Stimulated activated CD8-positive, alpha-beta memory T cell treated with anti-CD3 and anti-CD28 coated beads, Interleukin-4, amount 100 ng/mL, for 4 hours (primary cell): ENCODE data around the gene FAM193A.
"Not testable (repeated sequence)": the region's sequence is repeated elsewhere in the genome, so short reads cannot be mapped to it uniquely, and the experiment has no call there.

ENCODE experiments used
- DNase-seq, 2 donors: peaks; one replicate each; pipeline ENCODE4 v3.0.0-alpha.2; 2020; ENCODE audit warnings: low read depth in 2 of 2, low spot score in 1 of 2

FAM193A gene

GRCh38 chr4:2745516-2745915 is 209.1 kb downstream of the FAM193A start:
- no peak for DNase-seq

- peak; percentile 68 to 86 for DNase-seq
Measured at GRCh38 chr4:2745981-2746806, 209.7 kb downstream of the FAM193A start.

DNA sequence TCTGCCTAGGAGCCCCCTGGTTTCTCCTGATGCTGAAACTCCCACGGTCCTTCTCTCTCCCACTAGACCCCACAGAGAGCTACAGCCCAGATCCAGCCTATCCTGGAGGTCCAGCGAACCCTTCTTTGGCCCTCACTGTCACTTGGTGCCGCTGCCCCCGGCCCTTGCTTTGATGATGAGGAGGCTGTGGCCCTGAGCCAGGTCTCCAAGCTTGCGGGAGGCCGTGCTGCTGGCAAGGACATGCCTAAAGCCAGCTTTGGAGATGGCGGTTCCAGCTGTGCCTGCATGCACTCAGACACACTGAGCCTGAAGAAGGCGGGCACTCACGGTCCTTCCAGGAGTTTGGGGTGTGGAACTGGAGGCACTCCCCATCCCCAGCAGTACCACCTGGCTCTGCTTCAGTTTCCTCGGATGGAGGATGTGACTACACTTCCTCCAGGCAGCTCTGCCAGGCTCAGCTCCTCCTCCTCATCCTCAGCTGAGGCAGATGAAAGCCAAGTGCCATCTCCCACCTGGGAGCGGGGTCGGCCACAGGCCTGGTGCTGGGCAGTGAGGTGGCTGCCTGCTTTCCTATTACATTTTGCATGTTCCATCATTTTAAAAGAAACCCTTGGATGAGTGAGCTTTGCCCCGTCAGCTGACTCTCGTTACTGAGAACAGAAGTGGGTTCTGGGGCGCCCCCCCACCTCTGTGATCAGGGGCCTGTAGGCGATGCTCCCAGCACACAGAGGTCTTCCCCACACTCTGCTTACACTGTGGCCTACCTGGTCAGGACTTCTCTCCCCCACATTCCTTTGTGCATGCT is 210.6 kb downstream of the FAM193A start:
- DNase-seq, result no peak

- no peak for DNase-seq
Measured at GRCh38 chr4:2750719-2751605, 214.5 kb downstream of the FAM193A start.

- DNase-seq, result no peak
Measured at GRCh38 chr4:2753436-2753835, 217.0 kb downstream of the FAM193A start.

GRCh38 chr4:2754848-2755819 is 218.7 kb downstream of the FAM193A start:
- no peak for DNase-seq

DNA sequence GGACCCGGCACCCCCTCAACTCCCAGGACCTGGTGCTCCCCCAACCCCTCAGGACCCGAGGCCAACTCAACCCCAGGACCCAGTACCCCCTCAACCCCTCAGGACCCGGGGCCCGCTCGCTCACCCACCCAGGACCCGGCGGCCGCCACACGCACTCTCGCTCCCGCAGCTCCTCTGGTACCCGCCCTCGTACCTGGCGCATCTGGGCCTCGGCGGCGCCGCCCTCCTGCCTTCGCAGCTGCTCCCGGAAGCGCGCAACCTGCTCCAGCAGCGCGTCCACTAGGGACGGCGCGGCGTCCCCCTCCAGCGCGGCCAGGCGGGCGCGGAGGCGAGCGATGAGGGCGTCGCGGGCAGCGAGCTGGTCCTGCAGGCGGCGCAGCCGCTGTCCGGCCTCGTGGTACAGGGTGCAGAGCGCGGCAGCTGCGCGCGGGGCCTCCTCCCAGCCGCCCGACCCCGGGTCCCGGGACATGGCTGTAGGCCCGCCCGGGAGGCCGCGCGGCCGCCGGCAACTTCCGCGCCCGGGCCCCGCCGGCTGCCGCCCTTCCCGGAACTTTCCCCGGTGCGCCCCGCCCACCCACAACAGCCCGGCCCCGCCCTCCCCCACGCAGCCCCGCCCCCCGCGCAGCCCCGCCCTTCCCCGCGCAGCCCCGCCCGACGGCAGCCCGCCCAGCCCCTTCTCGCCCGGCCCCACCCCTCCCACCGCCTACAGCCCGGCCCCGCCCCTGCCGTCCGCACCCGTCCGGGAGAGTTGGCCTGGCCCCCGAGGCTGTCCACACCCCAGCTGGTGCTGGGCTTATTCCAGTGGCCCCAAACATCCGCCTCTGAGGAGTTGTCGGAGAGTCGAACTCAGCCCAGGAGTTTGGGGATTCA is 219.6 kb downstream of the FAM193A start, which contains the start of gene TNIP2:
Gene TNIP2 (minus strand): TSS at position 516 of the 870 bp plus-strand sequence. CDS start 47 bp downstream, at position 469.
- peak; percentile 50 to 62 for DNase-seq

DNA sequence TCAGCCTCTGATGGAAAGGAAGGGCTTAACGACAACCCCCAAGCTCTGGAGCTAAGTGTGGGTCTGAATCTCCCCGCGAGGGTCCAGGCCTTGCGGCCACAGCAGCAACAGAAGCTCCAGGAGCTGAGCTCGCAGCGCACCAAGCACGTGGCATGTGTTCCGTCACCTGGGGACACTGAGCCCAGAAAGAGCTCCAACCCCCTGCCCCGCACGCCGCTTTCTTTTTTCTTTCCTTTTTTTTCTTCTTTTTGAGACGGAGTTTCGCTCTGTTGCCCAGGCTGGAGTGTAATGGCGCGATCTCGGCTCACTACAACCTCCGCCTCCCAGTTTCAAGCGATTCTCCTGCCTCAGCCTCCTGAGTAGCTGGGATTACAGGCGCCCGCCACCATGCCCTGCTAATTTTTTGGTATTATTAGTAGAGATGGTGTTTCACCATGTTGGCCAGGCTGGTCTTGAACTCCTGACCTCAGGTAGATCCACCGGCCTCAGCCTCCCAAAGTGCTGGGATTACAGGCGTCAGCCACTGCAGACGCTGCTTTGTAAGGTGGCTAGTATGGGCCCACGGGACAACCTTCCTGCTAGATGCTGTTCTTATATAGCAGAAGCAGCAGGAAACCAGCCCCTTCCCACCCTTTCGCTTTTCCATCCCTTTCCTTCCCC is 220.4 kb downstream of the FAM193A start:
- DNase-seq, result no peak

DNA sequence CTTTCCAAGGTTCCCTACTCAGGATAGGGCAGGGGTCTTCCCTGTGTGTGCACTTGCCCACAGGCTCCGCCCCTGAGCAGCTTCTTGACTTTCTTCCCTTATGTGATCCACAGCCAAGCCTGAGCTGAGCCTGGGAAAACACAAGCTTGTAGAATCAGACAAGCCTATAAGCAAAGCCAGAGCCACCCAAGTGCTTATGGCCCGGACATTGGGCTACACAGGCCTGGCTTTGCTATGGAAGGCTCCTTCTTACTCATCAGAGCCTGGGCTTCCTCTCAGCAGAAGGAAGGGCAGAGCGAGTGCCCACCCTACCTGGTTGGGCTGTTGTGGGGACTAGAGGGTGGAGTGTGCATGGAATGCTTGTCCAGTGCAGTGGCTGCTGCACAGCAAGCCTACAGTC is 221.0 kb downstream of the FAM193A start:
- no peak for DNase-seq

DNA sequence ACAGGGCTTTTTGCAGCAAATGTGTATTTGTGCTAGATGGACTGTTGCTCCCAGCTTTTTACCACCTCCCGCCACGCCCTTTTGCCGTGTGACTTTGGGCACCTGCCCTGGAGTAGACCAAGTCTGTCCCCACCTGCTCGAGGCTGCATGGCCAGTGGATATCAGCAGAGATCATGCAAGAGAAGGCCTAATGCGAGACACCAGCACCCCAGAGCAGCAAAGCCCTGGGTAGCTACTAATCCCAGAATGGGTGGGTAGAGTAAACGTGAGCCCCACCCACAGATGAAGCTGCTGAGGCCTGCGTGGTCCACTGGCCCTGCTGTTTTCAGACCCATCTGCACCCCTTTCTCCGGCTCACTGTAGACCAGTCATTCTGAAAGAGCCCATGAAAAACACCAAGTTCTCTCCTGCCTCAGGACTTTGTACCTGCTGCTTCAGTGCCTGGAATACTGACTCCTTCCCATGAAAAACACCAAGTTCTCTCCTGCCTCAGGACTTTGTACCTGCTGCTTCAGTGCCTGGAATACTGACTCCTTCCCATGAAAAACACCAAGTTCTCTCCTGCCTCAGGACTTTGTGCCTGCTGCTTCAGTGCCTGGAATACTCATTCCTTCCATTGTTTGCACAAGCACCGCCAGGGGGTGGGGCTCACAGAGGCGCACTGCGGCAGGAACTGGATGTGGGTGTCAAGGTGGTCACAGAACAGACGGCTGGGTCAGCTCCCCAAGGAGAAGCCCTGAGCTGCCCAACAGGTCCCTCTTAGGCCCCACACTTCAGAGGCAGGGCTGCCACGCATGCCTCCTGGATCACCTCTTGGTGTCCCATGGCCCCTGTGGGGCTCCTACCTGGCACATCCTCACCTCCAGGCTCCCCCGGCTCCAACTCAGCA is 224.8 kb downstream of the FAM193A start:
- no peak for DNase-seq

GRCh38 chr4:2762048-2762447 is 225.6 kb downstream of the FAM193A start:
- no peak for DNase-seq

GRCh38 chr4:2762486-2763370 is 226.3 kb downstream of the FAM193A start:
- DNase-seq, result not testable (repeated sequence)

- no peak for DNase-seq
Measured at GRCh38 chr4:2763511-2763967, 227.1 kb downstream of the FAM193A start.

GRCh38 chr4:2765832-2766526 is 229.5 kb downstream of the FAM193A start:
- DNase-seq, result no peak

- no peak for DNase-seq
Measured at GRCh38 chr4:2767046-2767704, 230.7 kb downstream of the FAM193A start.
